ENCODE results near the gene PTPN5. TPM values are rescaled to one million over a fixed set of nuclear protein-coding genes. Genes with fewer than 3 reads are reported as not detected.
"Not testable (repeated sequence)": the region's sequence is repeated elsewhere in the genome, so short reads cannot be mapped to it uniquely, and the experiment has no call there.

The PTPN5 gene
- total RNA-seq, 1 experiment from 2014 or later = not detected

DNA sequence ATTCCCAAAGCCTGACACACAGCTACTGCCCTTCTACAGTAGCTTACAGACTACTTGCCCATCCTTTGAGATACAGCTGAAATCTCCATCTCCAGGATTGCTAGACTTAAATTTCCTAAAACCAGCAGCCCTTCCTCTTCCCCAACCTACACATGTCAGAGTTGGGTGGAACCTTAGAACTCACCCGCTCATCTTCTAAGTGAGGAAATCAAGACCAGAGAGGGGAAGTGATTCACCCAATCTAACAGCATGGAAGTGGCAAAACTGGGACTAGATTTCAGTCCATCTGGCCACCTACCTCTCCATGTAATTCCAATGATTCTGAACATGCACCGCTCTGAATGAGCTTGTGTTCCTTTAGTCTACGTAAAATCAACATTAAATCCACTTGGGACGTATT lies 94.0 kb downstream of the PTPN5 start:
- Histone ChIP-seq H3F3A (ENCODE audit: insufficient read depth, low read depth) (peaks cover 24% of the 10 kb centered on the region; the same call in 1 of the 2 replicates), H3K9me3 (ENCODE audit: insufficient read depth, low read depth) (no peaks in the 10 kb centered on the region), H3K79me2 (ENCODE audit: low read depth) (no peaks in the 10 kb centered on the region), H2AFZ (0 out of 2 replicates have a peak overlapping the region, but pooled peaks have one; percentile 29), H3K4me1 (replicated peaks; ENCODE audit: insufficient read depth) (peaks cover 35% of the 10 kb centered on the region), H3K4me2 (no peak overlapping the region), H3K36me3 (ENCODE audit: low read depth) (no peaks in the 10 kb centered on the region), H3K27ac (no peak overlapping the region), H3K9me2 (ENCODE audit: insufficient read depth) (no peaks in the 10 kb centered on the region; the same call in 1 of the 2 replicates), H3K4me3 (no peak overlapping the region), H4K20me1 (ENCODE audit: insufficient read depth) (no peaks in the 10 kb centered on the region), H3K27me3 (ENCODE audit: insufficient read depth, low read depth) (no peaks in the 10 kb centered on the region)
- POLR2A ChIA-PET (ENCODE audit: unreplicated experiment) = interaction anchor here (0.7 kb wide), 1 partner anchor 330 kb away, joined by 4 read pairs; no protein-coding TSS in a partner anchor
- no peak for DNase-seq
- CTCF ChIA-PET = no interaction called here
- no peak for TF ChIP-seq EZH2 (IDR thresholded peaks at IDR 0.05; ENCODE audit: low read depth)
- TF ChIP-seq, protein P1, sequence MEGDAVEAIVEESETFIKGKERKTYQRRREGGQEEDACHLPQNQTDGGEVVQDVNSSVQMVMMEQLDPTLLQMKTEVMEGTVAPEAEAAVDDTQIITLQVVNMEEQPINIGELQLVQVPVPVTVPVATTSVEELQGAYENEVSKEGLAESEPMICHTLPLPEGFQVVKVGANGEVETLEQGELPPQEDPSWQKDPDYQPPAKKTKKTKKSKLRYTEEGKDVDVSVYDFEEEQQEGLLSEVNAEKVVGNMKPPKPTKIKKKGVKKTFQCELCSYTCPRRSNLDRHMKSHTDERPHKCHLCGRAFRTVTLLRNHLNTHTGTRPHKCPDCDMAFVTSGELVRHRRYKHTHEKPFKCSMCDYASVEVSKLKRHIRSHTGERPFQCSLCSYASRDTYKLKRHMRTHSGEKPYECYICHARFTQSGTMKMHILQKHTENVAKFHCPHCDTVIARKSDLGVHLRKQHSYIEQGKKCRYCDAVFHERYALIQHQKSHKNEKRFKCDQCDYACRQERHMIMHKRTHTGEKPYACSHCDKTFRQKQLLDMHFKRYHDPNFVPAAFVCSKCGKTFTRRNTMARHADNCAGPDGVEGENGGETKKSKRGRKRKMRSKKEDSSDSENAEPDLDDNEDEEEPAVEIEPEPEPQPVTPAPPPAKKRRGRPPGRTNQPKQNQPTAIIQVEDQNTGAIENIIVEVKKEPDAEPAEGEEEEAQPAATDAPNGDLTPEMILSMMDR (conservative IDR thresholded peaks at IDR 0.05) = no peak
- BruUV-seq (replicated peaks) = no TSS peak
- intact Hi-C loops (cut with micrococcal nuclease; ENCODE audit: unreplicated experiment) = no loop called here

DNA sequence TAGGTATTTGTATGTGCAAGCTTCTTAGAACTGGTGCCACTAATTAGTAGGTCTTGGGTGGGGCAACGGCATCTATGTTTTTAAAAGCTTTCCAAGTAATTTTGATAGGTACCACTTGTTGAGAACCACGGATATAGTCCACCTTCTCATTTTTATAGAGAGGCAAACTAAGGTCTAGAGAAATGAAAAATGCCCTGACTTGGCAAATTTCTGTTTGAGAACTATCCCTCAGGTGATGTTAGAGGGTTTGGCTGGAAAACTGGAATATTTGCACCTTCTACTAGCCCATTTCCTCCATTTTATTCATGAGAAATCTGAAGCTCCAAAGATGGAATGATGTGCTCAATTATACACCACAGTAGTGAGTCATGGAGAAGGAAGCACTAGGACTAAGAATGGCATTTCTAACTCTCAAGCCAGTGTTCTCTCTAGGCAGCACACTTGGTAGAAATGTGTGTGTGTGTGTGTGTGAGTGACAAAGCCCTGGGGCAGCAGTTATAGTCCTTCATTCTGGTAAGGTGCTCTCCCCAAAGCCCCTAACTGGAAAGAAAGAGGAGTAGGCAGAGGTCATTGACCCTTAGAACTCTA lies 94.9 kb downstream of the PTPN5 start:
- no peak overlapping the region for H3K4me3 ChIP-seq
- no TSS peak for BruUV-seq (replicated peaks)
- H4K20me1 ChIP-seq (ENCODE audit: insufficient read depth) = no peaks in the 10 kb centered on the region
- intact Hi-C loops (cut with micrococcal nuclease; ENCODE audit: unreplicated experiment) = no loop called here
- CTCF ChIA-PET = interaction anchor here (0.8 kb wide), 1 partner anchor 807 kb away, joined by 7 read pairs; no protein-coding TSS in a partner anchor
- no peak for TF ChIP-seq EZH2 (IDR thresholded peaks at IDR 0.05; ENCODE audit: low read depth)
- TF ChIP-seq, protein P1 (conservative IDR thresholded peaks at IDR 0.05) = no peak
- no peak overlapping the region for H3K4me2 ChIP-seq
- peaks cover 24% of the 10 kb centered on the region; the same call in 1 of the 2 replicates for H3F3A ChIP-seq (ENCODE audit: insufficient read depth, low read depth)
- H3K27ac ChIP-seq = no peak overlapping the region
- no peaks in the 10 kb centered on the region for H3K9me3 ChIP-seq (ENCODE audit: insufficient read depth, low read depth)
- H2AFZ ChIP-seq = no peak overlapping the region
- H3K27me3 ChIP-seq (ENCODE audit: insufficient read depth, low read depth) = no peaks in the 10 kb centered on the region
- DNase-seq = peak in 1 of 2 experiments; percentile 64
- no peaks in the 10 kb centered on the region for H3K36me3 ChIP-seq (ENCODE audit: low read depth)
- POLR2A ChIA-PET (ENCODE audit: unreplicated experiment) = interaction anchor here (0.6 to 0.7 kb wide), 2 partner anchors 41 to 58 kb away, joined by 4 to 5 read pairs; no protein-coding TSS in a partner anchor
- no peaks in the 10 kb centered on the region; the same call in 1 of the 2 replicates for H3K9me2 ChIP-seq (ENCODE audit: insufficient read depth)
- H3K4me1 ChIP-seq (replicated peaks; ENCODE audit: insufficient read depth) = peaks cover 35% of the 10 kb centered on the region
- H3K79me2 ChIP-seq (ENCODE audit: low read depth) = no peaks in the 10 kb centered on the region

DNA sequence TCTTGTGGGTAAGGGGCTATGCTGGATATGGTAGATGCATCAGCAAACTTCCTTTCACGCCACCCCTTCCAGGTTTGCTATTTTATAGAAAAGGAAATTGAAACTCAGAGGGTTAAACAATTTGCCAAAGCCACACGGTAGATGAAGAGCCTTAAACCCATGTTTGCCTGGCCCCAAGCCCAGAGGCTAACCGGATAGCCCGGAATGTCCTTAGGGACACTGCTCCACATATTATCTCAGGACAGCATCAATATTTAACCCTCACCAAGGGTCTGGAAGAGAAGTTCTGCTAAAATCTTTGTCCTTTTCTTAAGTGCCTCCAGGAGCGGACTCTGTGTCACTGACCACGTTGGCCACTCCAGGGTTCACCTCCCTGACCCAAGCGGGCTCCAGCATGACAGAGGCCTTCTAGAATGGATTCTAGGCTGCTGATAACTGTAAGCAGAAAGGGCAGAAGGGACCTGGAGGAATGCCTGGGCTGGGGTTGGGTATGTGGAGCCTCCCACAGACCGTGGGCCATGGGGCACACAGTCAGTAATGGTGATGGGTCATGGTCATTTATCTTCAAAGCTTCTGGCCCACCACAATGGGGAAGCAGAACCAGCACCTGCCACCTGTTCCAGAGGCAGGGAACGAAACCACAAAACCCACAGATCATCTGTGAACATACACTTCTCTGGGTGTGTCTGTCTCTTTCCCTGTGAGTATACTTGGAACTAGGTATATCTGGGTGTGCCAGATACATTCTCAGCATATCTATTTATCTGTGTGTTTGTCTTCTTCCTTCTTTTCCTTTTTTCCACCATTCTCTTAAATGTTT lies 98.4 kb downstream of the PTPN5 start:
- TF ChIP-seq, protein P1 (conservative IDR thresholded peaks at IDR 0.05) = no peak
- no peak for TF ChIP-seq EZH2 (IDR thresholded peaks at IDR 0.05; ENCODE audit: low read depth)

DNA sequence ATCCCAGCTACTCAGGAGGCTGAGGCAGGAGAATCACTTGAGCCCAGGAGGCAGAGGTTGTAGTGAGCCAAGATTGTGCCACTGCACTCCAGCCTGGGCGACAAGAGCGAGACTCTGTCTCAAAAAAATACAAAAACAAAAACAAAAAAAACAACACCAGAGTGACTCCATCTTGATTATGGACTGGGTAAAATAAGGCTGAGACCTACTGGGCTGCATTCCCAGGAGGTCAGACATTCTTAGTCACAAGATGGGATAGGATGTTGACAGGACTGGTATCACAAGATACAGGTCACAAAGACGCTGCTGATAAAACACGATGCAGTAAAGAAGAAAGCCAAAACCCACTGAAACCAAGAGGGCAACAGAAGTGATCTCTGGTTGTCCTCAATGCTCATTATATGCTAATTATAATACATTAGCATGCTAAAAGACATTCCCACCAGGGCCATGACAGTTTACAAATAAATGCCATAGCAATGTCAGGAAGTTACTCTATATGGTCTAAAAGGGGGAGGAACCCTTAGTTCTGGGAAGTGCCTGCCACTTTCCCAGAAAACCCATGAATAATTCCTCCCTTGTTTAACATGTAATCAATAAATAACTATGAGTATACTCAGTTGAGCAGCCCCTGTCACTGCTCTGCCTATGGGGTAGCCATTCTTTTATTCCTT lies 100.0 kb downstream of the PTPN5 start:
- H2AFZ ChIP-seq; H3K79me2 ChIP-seq (ENCODE audit: low read depth); H3K4me3 ChIP-seq; H3K36me3 ChIP-seq (ENCODE audit: low read depth); H3K4me1 ChIP-seq (replicated peaks; ENCODE audit: insufficient read depth); H3K27me3 ChIP-seq (ENCODE audit: insufficient read depth, low read depth); POLR2A ChIA-PET (ENCODE audit: unreplicated experiment); H3K9me3 ChIP-seq (ENCODE audit: insufficient read depth, low read depth); BruUV-seq (replicated peaks); H4K20me1 ChIP-seq (ENCODE audit: insufficient read depth); H3F3A ChIP-seq (ENCODE audit: insufficient read depth, low read depth); CTCF ChIA-PET; H3K27ac ChIP-seq; intact Hi-C loops (cut with micrococcal nuclease; ENCODE audit: unreplicated experiment); H3K4me2 ChIP-seq; DNase-seq; H3K9me2 ChIP-seq (ENCODE audit: insufficient read depth): not testable (repeated sequence)

More for the DNA sequence above, 98.4 kb downstream of the PTPN5 start:
- Histone ChIP-seq H3F3A (ENCODE audit: insufficient read depth, low read depth) (peaks cover 18% of the 10 kb centered on the region; the same call in 1 of the 2 replicates), H2AFZ (no peak overlapping the region), H3K36me3 (ENCODE audit: low read depth) (no peaks in the 10 kb centered on the region), H3K4me3 (no peak overlapping the region), H3K27ac (no peak overlapping the region), H3K9me2 (ENCODE audit: insufficient read depth) (no peaks in the 10 kb centered on the region; the same call in 1 of the 2 replicates), H4K20me1 (ENCODE audit: insufficient read depth) (no peaks in the 10 kb centered on the region), H3K9me3 (ENCODE audit: insufficient read depth, low read depth) (no peaks in the 10 kb centered on the region), H3K4me2 (no peak overlapping the region), H3K27me3 (ENCODE audit: insufficient read depth, low read depth) (no peaks in the 10 kb centered on the region), H3K4me1 (replicated peaks; ENCODE audit: insufficient read depth) (peaks cover 12% of the 10 kb centered on the region), H3K79me2 (ENCODE audit: low read depth) (no peaks in the 10 kb centered on the region)
- intact Hi-C loops (cut with micrococcal nuclease; ENCODE audit: unreplicated experiment) = no loop called here
- DNase-seq = no peak
- BruUV-seq (replicated peaks) = no TSS peak
- CTCF ChIA-PET = no interaction called here
- POLR2A ChIA-PET (ENCODE audit: unreplicated experiment) = no interaction called here

Data from PC-9 (cell line).